ENCODE results near the gene INSL3.
"Not testable (repeated sequence)": the region's sequence is repeated elsewhere in the genome, so short reads cannot be mapped to it uniquely, and the experiment has no call there.

INSL3 gene

DNA sequence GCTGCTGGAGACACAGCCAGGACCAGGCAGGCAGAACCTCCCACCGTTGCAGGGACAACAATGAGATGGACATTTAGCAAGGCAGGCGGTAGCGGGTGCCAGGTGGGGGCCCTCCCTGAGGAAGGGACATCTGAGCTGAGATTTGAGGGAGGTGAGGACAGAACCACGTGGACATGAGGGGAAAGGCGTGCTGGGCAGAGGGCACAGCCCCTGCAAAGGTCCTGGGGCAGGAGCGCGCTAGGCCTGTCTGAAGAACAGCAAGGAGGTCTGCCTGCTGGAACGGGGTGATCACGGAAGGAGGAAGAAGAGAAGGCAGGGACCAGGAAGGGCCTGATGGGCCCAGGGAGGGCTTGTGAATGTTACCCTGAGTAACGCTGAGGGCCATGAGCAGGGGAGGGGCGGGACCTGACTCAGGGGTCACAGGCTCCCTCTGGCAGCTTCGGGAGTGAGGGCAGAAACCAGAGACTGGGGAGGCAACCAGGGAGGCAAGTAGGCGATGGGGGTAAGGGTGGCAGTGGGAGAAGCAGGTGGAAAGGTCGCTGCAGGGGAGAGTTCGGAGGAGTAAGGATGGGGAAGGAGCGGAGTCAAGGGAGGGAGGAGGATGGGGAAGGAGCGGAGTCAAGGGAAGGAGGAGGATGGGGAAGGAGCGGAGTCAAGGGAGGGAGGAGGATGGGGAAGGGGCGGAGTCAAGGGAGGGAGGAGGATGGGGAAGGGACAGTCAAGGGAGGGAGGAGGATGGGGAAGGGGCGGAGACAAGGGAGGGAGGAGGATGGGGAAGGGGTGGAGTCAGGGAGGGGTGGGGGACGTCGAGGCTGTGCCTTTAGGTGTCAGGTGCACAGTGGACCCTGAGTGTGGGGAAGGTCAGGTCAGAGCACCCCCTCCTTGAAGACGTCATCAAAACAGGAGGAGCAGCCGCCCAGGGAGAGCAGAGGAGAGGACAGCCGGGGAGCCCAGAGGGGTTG, 42.1 kb downstream of the INSL3 start:
- DNase-seq, result peak; percentile 80

DNA sequence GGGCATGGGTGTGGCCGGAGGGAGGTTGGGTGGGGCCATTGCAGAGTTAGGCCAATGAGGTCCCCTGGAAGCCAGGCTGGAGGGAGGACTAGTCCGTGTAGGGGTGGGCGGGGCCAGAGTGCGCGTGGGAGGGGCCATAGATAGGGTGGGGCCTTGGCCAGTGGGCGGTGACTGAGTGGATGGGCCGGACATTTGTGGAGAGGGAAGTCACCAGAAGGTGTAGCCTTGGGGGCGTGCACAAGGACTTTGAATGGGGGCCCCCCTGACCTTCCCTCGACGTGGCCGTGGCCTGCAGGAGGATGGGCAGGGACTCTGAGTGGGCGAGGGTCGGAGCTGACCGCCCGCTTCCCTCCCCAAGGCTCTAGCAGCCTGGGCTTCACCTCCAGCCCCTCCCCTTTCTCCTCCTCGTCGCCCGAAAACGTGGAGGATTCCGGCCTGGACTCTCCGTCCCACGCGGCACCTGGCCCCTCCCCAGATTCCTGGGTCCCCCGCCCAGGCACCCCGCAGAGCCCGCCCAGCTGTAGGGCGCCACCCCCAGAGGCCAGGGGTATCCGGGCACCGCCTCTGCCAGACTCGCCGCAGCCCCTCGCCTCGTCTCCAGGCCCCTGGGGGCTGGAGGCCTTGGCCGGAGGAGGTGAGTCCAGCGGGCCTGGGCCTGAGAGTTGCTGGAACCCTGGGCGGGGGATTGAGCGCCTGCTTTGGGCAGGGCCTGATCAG, 42.9 kb downstream of the INSL3 start:
- DNase-seq, result peak; percentile 92

DNA sequence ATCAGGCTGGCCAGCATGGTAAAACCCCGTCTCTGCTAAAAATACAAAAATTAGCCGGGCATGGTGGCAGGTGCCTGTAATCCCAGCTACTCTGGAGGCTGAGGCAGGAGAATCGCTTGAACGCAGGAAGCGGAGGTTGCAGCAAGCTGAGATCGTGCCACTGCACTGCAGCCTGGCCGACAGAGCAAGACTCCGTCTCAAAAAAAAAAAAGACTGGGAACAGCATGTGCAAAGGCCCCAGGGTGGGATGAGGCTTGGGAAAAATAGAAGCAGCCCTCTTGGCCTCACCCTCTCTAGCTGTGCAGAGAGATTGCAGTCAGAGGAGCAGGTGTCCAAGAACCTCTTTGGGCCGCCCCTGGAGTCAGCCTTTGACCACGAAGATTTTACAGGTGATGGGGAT, 43.5 kb downstream of the INSL3 start:
- DNase-seq, result not testable (repeated sequence)

DNA sequence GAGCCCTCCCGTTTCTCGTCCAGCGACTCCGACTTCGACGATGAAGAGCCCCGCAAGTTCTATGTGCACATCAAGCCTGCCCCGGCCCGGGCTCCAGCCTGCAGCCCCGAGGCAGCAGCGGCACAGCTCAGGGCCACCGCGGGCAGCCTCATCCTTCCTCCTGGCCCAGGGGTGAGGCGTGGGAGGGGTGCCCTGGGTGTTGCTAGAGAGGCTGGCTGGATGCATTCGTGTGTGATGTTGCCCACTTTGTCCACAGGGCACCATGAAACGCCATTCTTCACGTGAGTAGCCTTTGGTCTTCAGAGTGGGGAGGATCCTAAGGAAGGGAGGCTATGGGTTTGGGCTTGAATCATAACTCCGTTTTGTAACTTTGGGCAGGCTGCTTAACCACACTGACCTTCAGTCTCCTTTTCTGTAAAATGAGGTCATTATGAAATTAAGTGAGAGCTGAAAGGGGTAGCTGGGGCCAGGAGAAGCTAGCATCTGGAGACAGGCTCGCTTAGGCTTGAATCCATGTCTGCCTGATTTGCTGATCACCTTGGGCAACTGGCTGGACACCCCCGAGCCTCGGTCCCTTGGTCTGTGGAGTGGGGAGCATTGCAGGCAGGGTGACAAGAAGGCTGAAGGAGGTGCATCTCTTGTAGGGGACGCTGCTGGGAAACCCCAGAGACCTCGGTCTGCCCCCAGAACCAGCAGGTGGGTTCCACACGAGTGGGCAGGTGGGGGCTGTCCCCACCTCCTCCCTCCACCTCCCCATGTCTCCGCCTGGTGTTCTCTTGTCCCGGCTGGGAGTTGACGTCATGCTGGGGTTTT, 45.1 kb downstream of the INSL3 start:
- no peak for DNase-seq

DNA sequence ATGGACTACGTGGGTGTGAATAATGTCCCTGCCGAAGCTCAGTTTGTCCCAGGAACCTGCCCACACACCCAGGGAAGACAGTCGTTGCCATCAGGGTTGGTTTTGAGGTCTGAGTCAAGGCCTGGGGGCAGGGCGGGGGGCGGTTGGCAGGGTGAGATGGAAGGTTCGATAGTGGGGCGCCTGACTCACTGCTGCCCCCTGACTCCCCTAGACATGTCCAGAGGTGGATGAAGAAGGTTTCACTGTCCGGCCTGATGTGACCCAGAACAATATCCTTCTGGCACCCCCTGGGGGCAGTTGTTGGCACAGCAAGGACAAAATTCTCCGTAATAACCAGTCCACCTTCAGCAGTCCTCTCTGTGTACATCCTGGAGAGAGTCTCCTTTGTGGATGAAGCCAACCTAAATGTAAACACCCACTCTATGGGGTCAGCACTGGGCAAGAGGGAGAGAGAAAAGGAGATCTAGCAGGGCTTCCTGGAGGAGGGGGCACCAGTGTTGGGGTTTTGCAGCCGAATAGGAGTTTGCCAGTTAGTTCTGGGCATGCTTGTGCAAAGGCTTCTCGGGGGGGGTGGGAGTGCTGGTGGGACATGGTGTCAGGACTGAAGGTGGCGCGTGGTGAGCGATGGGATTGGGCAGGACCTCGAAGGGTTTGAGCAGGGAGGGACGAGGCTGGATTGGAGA, 45.9 kb downstream of the INSL3 start:
- DNase-seq, result peak; percentile 77

DNA sequence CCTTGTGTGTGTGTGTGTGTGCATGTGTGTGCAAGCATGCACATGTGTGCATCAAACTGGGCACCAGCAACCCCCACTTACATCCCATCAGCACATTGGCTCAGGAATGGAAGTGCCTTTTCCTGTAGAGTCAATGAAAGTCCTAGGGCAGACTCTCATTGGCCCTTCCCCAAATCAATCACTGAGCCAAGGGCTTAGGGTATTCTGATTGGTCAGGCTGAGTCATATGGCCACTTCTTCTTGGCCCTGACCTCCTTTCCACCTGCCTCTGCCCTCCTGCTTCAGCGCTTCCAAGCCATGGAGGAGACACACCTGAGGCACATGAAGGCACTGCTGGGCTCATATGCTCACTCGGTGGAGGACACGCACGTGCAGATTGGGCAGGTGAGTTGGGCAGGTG, 49.1 kb downstream of the INSL3 start:
- peak; percentile 57 for DNase-seq

DNA sequence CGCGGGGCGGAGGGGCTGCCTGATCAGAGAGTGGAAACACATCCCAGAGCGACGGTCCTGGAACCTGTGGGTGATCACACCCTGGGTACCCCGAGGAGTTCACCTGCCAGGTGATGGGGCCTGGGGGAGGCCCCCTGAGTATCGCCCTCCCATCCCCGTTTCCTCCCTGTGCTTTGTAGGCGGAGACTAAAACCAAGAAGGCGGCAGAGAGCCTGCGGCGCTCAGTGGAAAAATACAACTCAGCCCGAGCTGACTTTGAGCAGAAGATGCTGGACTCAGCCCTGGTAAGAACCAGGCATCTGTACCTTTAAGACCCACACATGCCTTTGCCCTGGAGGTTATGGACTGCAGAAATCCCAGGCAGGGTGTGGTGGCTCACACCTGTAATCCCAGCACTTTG, 50.7 kb downstream of the INSL3 start:
- DNase-seq, result no peak

DNA sequence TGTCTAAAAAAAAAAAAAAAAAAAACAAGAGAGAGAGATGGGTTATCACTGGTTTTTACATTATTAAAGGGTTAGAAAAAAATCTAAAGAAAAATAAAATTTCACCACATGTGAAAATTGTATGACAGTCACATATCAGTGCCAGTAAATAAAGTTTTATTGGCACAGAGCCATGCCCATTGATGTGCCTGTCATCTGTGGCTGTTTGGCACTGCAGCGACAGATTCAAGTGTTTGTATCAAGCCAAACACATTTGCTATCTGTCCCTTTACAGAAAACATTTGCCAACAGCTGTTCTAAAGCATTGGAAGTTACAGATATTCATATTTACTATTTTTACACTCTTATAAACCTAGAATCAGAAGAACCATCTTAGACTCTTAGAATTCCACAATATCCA, 53.8 kb downstream of the INSL3 start:
- DNase-seq, result peak; percentile 79

DNA sequence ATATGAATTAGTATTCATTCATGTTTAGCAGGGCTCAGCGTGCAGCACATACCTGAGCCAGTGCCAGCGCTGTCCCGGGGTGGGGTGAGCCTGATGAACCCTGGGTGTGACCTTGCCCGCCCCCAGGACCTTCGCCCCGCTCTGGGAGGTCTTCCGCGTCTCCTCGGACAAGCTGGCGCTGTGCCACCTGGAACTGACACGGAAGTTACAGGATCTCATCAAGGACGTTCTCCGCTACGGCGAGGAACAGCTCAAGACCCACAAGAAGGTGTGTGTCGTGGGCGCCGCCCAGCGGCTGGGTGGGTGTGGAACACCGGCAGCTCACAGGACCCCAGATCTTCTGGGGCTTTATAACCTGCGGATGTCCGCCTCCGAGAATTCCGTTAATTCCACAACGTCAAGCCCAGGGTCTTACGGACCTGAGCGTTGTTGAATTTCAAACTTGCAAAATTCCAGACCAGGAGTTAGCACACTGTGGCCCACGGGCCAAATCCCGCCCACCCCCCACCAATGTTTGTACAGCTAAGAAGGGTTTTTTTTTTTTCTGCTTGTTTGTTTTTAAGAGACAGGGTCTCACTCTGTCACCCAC, 54.7 kb downstream of the INSL3 start:
- peak; percentile 94 for DNase-seq

Measured in hematopoietic multipotent progenitor cell treated with erythropoietin and hydrocortisone succinate and interleukin-3 and kit ligand, for 4 days (in vitro differentiated cells).